ENCODE results near the gene CCNJL.

Gene CCNJL

DNA sequence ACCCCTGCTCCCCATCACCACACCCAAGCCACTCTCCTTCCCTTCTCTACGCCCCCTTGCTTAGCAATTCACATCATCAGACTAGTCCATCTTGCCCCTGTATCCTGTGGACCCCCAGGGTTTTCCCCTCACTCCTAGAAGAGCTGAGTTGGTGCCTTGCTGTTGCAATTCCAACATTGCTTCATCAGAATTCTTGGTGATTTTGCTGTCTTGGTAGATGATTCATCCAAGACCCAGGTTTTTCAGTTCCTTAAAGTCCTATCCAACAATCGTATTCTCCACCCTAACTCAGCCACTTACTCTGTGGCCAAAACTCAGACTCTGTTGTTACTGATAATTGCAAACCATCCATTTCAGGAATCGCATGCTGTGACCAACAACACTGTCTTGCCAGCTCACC, 21.4 kb upstream of the CCNJL start:
- peak; percentile 18 for DNase-seq (ENCODE audit: low read depth)

DNA sequence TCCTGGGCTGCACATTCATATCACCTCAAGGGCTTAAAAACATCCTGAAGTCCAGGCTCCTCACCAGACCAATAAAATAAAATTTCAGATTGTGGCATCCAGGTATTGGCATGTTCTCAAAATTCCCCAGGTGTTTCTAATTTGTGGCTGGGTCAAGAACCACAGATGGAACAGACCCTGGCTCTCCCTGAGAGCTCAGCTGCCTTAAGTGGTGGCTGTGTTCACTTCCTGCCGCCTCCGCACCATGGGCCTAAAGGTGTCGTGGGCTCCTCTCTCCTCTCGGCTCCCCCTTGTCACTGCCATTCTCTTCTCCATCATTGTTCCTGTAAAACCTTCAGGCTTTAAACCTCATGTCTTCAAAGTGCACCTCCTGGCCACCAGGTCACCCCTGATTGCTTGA, 17.8 kb upstream of the CCNJL start:
- no peak for DNase-seq (ENCODE audit: low read depth)

DNA sequence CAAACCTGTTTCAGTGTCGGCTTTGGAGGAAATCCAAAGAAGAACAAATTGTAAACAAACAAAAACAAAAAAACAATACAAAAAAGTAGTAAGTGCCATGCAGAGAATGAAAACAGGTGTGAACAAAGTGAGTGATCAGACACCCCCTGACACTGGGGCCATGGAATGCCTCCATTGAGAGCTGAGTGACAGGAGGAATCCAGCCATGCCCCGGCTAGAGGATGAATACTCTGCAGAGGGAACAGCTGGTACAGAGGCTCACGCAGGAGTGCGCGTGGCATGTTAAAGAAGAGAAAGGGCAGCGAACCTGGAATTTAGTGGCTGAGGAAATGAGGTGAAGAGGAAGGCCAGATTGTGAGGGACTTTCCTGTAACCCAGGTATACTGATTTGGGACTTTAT, 15.5 kb upstream of the CCNJL start:
- DNase-seq (ENCODE audit: low read depth), result no peak

DNA sequence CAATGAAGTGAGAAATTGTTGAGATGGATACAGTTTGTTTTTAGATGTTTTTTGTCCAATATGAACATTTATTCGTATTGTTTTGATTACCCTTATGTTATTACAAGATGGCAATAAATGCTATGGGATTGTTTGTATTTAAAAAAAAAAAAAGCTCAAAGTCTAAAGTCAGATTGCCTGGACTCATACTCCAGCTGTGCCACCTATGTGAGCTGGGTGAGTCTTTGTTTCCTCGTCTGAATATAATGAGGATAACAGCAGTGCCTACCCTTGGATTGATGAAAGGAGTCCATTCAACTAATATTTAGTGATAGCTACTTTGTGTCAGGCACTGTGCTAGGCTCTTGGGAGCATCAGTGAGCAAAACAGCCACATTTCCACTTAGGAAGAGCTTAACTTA, 14.6 kb upstream of the CCNJL start:
- DNase-seq (ENCODE audit: low read depth), result no peak

DNA sequence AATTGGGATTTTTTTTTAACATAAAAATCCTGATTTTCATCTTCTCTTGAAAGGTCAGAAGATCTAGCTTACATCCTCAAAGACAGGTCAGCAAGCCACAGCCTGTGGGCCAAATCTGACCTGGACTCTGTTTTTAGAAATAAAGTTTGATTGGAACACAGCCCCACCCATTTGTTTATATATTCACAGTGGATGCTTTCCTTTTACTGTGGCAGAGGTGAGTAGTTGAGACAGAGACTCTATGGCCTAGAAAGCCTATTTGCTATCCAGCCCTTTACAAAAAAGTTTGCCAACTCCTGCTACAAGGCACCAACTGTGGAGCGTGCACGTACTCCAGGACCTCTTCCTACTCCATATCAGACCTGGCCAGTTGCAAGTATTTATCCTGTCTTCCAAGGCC, 13.4 kb upstream of the CCNJL start:
- DNase-seq (ENCODE audit: low read depth), result no peak

DNA sequence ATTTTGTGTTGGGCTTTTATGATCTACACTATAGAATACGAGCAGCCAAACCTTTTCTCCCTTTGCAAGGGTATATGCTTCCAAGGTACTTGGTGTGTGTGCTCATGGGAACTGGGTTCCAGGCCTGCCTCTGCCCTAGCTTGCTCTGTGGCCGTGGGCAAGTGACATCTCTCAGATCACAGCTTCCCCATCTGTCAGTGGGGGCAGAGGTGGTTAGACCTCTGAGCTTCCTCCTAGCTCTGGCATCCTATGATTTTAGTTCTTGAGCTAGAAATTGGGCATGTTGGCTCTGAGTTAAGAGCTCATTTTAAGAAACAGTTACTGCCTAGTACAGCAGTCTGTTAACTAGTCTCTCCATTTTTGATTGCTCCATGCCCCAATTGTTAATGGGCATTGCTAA, 12.5 kb upstream of the CCNJL start:
- no peak for DNase-seq (ENCODE audit: low read depth)

DNA sequence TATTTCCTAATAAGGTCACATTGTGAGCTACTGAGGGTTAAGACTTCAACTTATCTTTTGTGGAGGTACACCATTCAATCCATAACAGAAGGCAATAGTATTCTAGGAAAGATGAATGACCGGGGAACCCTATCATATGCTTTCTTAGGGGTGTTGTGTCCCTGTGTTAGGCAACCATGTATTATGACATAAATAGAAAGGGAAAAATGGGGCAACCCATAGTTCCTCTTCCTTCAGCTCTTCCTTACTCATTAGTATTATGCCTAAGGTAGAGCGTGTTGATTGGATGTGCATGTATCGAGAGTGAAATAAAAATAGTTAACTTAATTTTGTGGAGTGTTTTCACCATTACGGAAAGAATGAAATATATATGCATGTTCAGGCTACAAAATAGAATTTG, 6.0 kb upstream of the CCNJL start:
- DNase-seq (ENCODE audit: low read depth), result no peak

DNA sequence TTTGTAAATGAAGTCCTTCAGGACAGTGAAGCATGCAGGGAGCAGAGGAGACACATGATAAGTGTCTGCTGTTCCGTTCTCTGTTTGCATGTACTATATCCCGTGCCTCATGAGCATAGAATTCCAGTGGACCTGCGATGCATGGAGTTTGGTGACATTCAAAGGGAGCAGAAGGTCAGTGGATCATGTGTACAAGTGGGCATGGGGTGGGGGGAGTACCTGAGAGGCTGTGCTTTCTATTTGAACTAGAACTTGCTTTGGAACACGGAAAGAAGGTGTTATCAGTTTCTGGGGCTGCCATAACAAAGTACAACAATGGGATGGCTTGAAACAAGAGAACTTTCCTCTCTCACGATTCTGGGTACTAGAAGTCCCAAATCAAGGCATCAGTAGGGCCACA, 5.1 kb upstream of the CCNJL start:
- DNase-seq (ENCODE audit: low read depth), result no peak

DNA sequence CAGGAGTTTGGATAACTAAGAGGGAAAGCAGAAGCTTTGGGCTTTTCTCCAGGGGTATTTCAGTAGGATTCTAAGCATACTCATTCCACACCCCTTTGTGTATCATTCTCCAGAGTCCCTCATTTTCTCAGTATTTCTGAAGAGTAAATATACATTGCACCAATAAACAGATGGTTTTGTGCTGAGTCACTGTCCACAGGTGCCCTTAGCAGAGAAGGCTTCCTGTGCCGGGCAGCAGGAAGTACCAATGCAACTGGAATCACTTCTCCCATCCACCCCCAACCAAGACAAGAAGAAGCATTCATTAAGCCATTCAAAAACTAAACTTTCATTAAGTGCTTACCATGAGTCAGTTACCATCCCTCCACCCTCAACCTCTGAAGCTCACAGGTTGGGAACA, 3.6 kb upstream of the CCNJL start:
- no peak for DNase-seq (ENCODE audit: low read depth)

DNA sequence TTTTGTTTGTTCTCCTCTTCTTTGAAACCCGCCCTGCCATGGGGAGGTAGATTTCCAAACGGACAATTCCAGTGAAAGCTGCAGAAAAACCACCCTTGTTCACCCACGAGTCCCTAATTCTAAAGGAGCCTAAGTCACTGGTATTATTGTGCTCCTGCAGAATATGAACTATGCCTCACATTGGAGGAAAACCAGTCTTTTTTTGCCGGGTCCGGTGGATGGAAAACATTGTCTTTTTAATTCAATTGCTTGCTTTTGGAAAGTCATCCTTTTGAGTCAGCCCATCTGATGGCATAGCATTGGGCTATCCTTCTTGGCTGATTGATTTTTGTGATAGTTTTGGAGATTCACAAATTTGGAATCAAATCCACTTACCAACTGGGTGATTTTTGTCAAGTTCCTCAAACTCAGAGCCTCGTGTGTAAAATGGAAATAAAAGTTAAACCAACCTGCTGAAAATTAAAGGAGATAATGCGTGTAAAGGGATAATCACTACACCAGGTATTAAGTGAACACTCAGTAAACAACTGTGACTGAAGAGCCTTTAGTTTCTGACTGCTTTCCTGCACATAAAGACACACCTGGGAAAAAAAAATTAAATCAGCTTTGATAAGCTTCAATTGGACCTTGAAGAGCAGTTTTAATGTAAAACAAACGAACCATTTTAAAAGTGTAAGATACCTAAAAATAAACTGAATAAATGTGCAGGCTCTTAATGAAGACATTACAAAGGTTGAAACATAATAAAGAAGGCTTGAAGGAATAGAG, 780 bp upstream of the CCNJL start:
- no peak for DNase-seq (ENCODE audit: low read depth)

DNA sequence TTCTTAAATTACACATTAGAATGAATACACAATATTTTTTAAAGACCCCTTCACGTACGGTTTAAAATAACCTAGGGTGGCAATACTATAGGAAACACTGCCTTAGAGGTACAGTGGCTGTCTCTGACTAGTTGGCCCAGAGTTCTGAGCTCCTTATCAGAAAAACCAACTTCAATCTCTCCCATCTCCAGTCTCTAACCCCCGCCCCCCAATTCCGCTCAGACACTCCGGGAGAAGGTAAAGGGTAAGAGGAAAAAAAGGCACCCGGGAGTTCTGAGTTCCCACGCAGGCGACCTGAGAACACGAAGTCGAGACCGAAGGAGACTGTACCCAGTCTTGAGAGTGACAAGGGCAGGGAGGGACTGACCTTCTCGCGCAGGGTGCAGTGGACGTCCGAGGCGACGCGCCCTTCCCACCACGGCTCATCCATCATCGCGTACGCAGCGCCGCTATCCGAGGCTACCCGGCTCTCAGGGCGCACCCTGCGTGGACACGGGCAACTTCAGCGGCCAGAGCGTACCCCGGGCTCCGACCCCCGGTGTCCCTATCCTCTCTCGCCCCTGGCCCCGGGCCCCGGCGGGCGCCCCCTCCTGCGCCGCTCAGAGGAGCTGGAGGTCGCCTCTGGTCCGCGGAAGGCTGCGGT, 752 bp downstream of the CCNJL start:
- no peak for DNase-seq (ENCODE audit: low read depth)

DNA sequence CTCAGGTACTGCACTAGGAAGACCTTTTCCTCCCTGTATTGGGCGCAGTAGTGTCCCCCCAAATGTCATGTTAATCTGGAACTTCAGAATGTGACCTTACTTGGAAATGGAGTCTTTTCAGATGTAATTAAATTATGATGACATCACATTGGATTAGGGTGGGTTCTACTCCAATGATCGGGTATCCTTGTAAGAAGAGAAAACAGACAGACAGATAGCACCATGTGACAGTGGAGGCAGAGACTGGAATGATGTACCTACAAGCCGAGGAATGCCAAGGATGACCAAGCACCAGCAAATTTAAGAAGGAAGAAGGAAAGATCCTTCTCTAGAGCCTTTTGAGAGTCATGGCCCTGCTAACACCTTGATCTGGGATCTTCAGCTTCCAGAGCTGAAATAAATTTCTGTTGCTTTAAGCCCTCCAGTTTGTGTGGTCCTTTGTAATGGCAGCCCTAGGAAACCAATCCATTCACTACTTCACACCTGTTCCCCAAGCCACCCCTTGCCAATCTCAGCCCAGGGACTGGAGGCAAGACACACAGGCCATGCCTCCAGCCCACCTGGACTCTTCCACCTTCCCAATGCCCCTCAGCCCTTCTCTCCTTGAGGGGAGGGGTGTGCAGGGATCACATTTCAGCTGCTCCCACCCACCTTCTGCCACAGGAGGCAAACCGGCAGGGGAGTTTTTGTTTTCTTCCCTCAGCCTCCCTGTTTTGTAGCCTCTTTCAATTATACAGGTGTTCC, 1.6 kb downstream of the CCNJL start:
- no peak for DNase-seq (ENCODE audit: low read depth)

DNA sequence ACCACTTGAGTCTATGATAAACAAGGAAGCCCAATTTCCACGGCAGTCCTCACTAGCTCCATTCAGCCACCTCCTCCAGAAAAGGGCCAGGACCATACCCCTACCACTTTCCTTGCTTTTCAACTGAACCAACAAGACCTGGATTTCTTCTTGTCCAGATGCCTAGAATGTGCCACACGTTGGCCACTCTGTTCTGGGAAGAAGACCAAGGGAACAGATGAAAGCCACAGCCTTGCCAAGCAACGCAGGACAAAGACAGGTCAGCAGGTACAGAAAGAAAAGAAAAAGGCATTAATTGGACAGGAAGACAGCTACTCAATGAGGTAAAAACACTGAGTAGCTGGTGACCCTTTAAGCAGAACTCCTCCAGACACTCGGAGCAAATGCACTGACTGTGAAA, 2.2 kb downstream of the CCNJL start:
- DNase-seq (ENCODE audit: low read depth), result no peak

DNA sequence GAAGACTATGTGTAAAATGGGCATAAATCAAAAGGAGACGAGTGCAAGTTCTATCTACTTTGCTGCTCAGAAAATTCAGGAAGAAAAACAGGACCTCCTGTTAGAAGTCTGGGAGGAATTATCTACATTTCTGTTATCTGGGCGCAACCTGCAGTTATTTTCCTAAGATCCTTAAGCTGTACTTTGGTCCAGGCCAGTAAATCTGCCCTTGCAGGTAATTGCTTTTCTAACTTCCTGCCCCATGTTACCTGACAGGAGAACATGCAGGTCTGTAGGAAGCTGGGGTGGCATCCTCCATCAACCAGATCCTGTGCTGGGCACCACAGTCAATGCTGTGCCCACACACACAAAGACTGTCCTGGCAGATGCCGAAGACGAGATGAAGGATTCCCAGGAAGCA, 5.7 kb downstream of the CCNJL start:
- DNase-seq (ENCODE audit: low read depth), result no peak

DNA sequence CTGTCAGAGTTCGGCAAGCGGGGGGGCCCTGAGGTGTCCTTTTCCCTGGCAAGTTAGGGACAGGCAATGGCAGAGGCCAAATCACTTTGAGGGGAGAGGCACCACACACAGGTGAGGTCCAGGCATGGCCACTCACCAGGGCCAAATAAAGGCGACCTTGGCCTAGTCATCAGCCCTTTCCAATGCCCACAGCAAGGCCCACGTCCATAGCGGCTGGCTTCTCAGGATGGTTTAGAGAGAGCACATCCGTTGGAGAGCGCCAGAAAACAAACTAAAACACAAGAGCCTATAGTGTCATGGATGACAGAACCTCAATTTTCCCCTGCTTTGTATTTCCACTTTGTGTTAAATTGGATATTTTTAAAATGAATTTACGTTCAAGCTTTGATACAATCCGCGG, 7.0 kb downstream of the CCNJL start:
- no peak for DNase-seq (ENCODE audit: low read depth)

DNA sequence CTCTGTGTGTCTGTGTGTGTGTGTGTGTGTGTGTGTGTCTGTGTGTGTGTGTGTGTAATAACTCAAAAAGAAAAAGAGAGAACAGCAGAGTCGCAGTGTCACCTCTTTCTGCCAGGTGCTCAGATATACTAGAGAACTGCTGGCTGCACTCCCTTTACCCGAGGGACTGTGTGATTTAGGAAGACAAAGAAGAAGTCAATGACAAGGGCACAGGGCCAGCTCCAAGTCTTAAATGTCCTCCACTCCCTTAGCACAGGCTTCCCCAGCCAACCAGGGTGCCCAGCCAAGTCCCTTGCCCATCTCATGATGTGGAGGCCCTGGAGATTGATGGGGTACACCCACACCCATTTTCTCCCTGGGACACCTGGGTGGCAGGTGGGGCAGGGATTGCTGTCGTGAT, 8.7 kb downstream of the CCNJL start:
- no peak for DNase-seq (ENCODE audit: low read depth)

DNA sequence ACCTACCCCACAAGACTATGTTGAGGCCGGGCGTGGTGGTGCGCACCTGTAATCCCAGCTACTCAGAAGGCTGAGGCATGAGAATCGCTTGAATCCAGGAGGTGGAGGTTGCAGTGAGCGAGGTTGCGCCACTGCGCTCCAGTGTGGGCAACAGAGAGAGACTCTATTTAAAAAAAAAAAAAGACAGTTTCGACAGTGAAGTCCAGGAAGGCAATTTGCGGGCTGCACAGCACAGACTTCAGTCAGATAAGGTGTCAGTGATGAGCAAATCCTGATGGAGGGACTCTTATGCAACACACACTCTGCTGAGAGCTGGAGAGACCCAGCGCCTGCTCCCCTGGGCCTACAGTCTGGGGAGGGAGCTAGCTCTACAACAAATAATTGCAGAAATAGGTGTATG, 14.2 kb downstream of the CCNJL start:
- no peak for DNase-seq (ENCODE audit: low read depth)

DNA sequence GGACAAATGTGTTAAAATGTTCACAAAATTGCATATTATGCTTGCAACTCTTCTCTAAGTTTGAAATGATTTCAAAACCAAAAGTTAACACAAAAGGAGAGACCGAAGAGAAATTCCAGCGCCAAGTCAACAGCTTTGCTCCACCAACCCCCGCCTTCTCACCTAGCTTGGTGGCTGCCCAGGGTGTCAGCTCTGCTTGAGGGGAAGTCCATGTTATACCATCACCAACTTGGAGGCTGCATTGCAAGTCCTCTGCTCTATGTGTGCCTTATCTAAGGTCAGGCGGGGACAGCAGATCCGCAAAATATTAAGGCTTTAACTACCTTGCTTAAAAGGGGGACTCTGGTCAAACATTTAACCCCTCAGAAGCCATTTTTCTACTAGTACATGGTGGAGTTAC, 14.6 kb downstream of the CCNJL start:
- DNase-seq (ENCODE audit: low read depth), result no peak

DNA sequence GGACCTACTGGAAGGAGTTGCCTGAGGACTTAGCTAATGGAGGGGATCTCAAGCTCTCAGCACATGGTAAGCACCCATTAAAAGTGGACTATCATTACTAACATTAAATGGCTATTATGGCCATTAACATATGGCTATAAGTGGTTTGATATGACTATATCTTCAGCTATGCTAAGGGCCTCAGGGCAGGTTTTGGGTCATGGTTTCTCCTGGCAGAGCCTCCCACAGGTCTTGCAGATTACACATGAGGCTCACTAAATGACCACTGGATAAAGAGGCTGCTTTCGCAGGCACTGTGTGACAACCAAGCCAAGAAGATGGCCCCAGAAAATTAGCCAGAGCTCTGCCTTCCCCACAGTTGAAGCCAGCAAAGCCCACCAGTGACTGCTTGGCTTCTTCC, 15.4 kb downstream of the CCNJL start:
- DNase-seq (ENCODE audit: low read depth), result no peak

DNA sequence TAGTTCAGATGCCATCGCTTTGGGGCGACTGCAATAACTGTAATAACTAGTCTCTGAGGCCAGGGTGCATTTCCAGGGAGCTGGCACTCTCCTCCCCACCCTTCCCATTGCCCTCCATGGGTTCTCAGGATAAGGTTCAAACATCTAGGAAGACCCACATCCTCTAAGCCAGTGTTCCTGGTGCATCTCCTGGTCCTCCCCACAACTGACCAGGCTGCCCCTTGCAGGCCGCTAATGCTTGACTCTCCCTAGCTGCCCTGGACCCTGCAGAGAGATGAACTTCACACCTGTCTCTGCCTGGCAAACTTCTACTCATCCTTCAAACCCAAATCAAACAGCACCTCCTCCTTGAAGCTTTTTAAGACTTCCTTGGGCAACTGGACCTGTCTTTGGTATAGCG, 15.9 kb downstream of the CCNJL start:
- no peak for DNase-seq (ENCODE audit: low read depth)

DNA sequence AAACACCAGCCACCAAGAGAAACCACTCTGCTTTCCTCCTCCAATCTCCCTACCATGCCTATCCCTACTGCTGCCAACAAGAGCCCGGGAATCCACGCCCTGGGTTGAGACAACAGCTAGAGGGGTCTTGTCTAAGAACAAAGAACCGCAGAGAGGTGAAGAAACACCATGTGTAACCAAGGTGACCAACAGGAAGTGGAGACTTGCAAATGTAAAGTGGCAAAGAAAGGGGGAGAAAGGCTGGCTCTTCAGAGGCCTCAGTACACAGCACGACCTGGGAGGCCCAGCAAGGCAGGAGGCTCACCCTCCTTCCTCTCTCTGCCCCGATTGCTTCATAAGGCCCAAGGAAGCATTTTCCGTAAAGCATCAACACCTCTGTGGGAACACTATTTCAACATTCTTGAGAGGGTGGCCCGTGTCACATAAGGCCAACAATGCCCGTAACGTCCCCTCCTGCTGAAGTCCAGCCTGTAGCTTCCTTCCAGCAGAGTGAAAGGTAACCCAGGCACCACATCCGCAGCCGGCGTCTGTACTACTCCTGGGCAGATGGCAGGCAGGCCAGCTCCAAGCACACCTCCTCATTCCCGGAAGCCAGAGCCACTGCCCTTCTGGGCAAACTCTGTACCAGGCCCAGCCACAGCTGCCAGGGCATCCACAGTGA, 18.3 kb downstream of the CCNJL start:
- no peak for DNase-seq (ENCODE audit: low read depth)

DNA sequence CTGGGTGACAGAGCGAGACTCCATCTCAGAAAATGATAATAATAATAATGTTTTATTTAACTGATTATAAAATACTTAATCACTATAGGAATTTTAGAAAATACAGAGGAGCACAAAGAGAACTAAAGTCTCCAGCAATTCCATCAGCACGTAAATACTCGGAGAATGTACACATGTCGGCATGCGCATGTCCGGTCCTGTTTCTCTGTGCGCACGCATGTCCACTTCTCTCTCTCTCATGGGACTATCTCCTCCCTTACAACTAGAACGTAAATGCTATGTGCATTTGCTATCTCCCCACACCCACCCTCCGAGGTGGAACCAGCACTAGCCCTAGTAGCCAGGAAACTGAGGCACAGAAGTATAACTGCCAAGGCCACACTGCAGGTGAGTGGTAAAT, 19.0 kb downstream of the CCNJL start:
- no peak for DNase-seq (ENCODE audit: low read depth)

DNA sequence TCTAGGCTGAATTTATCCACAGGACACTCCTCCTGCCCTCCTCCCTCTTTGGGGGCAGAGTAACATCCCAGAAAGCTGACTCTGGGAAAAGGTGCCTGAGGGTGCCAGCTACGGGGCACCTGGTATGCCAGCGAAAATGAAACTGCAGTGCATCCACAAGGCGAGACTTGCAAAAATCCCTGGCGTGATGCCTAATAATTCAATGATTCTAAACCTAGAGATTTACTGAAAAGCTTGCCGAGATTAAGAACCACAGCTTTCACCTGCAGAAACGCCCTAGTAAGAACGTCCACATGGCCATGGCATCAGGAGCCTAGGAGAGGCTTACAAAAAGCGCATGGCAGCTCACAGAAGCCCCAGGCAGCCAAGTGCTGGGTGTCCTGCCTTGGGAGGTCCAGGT, 20.9 kb downstream of the CCNJL start:
- no peak for DNase-seq (ENCODE audit: low read depth)

Data from GM04503 (cell line).